HEK293 (cell line): ENCODE results near the gene PLIN4.

Source experiments
- BCL11A ChIP-seq: fragments of 450-650 bp; formaldehyde crosslinking; IDR thresholded peaks from 2 replicates; pipeline ENCODE4 v1.5.1; 2016; ENCODE audit warnings: low read depth, missing biosample characterization, missing genetic modification characterization
- ZBTB7A ChIP-seq: fragments of 450-650 bp; formaldehyde crosslinking; IDR thresholded peaks from 2 replicates; pipeline ENCODE4 v1.5.1; 2016; ENCODE audit warnings: low read depth, missing biosample characterization, missing genetic modification characterization
- ZNF830 ChIP-seq: fragments of 450-650 bp; IDR thresholded peaks from 2 replicates; pipeline ENCODE4 v1.5.0; 2018; ENCODE audit warnings: missing biosample characterization, missing genetic modification characterization, low read depth, mild to moderate bottlenecking, moderate library complexity
- ZSCAN16 ChIP-seq: fragments of 450-650 bp; formaldehyde crosslinking; IDR thresholded peaks from 2 replicates; pipeline ENCODE4 v1.5.1; 2016; ENCODE audit warnings: missing biosample characterization, missing genetic modification characterization
- TF ChIP-seq, protein P1 (sequence below): fragments of 450-650 bp; formaldehyde crosslinking; IDR thresholded peaks from 2 replicates; pipeline ENCODE4 v1.5.1; 2016; ENCODE audit warnings: missing biosample characterization, missing genetic modification characterization
- TF ChIP-seq, protein P2 (sequence below): fragments of 450-650 bp; formaldehyde crosslinking; IDR thresholded peaks from 2 replicates; pipeline ENCODE4 v1.5.1; 2016; ENCODE audit warnings: missing biosample characterization, missing genetic modification characterization

DNA sequence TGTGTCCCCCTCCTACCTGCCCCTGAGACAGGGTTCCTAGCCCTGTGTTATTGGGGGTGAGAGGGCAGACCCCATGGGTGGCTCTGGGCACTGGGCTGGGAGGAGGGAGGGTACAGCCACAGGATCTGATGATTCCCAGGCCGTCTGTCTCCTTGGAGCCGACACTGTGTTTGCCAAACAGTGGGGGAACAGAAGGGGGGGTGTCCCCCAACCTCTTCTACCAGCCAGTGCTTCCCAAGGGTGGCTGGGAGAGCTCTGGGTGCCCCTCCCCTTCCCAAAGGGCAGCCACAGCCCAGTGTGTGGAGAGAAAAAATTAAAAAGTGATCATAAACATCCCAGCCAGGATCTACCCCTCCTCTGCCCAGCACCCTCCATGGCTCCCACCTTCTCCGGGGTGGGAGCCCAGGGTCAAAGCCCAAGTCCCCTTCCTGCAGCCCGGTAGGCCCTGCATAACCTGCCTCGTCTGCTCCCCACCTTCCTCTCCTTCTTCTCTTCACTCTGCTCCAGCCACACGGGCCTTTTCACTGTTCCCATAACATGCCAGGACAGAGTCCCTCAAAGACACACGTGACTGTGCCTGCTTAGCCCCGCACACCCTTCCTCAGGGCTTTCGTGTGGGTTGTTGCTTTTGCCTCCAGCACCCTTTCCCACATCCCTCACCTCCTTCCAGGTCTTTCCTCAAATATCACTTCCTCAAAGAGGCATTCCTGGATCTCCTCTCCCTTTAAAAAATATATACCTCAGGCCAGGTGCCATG, 1.4 kb upstream of the PLIN4 start:
- TF ChIP-seq, protein P1, sequence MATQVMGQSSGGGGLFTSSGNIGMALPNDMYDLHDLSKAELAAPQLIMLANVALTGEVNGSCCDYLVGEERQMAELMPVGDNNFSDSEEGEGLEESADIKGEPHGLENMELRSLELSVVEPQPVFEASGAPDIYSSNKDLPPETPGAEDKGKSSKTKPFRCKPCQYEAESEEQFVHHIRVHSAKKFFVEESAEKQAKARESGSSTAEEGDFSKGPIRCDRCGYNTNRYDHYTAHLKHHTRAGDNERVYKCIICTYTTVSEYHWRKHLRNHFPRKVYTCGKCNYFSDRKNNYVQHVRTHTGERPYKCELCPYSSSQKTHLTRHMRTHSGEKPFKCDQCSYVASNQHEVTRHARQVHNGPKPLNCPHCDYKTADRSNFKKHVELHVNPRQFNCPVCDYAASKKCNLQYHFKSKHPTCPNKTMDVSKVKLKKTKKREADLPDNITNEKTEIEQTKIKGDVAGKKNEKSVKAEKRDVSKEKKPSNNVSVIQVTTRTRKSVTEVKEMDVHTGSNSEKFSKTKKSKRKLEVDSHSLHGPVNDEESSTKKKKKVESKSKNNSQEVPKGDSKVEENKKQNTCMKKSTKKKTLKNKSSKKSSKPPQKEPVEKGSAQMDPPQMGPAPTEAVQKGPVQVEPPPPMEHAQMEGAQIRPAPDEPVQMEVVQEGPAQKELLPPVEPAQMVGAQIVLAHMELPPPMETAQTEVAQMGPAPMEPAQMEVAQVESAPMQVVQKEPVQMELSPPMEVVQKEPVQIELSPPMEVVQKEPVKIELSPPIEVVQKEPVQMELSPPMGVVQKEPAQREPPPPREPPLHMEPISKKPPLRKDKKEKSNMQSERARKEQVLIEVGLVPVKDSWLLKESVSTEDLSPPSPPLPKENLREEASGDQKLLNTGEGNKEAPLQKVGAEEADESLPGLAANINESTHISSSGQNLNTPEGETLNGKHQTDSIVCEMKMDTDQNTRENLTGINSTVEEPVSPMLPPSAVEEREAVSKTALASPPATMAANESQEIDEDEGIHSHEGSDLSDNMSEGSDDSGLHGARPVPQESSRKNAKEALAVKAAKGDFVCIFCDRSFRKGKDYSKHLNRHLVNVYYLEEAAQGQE (tag by site-specific recombination), result no peak
- TF ChIP-seq, protein P2, sequence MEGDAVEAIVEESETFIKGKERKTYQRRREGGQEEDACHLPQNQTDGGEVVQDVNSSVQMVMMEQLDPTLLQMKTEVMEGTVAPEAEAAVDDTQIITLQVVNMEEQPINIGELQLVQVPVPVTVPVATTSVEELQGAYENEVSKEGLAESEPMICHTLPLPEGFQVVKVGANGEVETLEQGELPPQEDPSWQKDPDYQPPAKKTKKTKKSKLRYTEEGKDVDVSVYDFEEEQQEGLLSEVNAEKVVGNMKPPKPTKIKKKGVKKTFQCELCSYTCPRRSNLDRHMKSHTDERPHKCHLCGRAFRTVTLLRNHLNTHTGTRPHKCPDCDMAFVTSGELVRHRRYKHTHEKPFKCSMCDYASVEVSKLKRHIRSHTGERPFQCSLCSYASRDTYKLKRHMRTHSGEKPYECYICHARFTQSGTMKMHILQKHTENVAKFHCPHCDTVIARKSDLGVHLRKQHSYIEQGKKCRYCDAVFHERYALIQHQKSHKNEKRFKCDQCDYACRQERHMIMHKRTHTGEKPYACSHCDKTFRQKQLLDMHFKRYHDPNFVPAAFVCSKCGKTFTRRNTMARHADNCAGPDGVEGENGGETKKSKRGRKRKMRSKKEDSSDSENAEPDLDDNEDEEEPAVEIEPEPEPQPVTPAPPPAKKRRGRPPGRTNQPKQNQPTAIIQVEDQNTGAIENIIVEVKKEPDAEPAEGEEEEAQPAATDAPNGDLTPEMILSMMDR (tag by site-specific recombination), result no peak
- TF ChIP-seq BCL11A (no peak), ZBTB7A (tag by site-specific recombination) (no peak), ZNF830 (tag by site-specific recombination) (no peak), ZSCAN16 (tag by site-specific recombination) (no peak)
